SK-N-DZ (cell line): ENCODE results near the gene GAD1.

Source experiments
- DNase-seq: peaks from one replicate; pipeline ENCODE4 v3.0.0-alpha.2; 2015; ENCODE audit warnings: low spot score
- small RNA-seq, 2 experiments: library from RNA; depleted of rRNA; stranded (forward); fragments of <200 nt; gene quantifications; one replicate each; pipeline ENCODE3, GENCODE V24; 2014

The GAD1 gene

GRCh38 chr2:170891893-170892292, 75.2 kb downstream of the GAD1 start:
- no peak for DNase-seq

GRCh38 chr2:170892391-170892951, 75.8 kb downstream of the GAD1 start:
- DNase-seq, result no peak

GRCh38 chr2:170895023-170895757, 78.5 kb downstream of the GAD1 start:
- no peak for DNase-seq

GRCh38 chr2:170896622-170897021, 79.9 kb downstream of the GAD1 start:
- no peak for DNase-seq

GRCh38 chr2:170897108-170897507, 80.4 kb downstream of the GAD1 start:
- no peak for DNase-seq

- no peak for DNase-seq
Measured at GRCh38 chr2:170905864-170906263, 89.2 kb downstream of the GAD1 start.

Small RNAs within 50 kb of the gene (small RNA-seq; reads per million reads assigned to genes)
- gene RF00019, result 0 reads per million in 2 experiments
